HG03521 (cell line): ENCODE data around the gene ZNF444.
"Not testable (repeated sequence)": the region's sequence is repeated elsewhere in the genome, so short reads cannot be mapped to it uniquely, and the experiment has no call there.

Experiments
- ATAC-seq: cut with Tn5 transposase; IDR thresholded peaks from one replicate; pipeline ENCODE4 v1.9.1; 2021; ENCODE audit warnings: mild to moderate bottlenecking, moderate library complexity; ENCODE audit not compliant: unreplicated experiment

ZNF444 gene

DNA sequence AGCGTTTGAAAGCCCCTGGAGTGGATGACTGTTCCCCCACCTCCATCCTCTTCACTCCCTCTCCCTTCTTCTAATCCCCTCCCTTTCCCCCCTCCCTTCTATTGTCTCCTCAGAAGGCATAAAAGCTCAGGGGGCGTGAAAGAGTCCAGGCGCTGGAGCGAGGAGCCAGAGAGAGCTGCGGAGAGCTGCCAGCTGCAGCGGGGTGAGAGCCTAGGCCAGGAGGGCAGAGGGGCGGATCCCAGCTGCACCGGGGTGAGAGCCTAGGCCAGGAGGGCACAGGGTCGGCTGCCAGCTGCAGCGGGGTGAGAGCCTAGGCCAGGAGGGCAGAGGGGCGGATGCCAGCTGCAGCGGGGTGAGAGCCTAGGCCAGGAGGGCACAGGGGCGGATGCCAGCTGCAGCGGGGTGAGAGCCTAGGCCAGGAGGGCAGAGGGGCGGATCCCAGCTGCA lies 34.8 kb downstream of the ZNF444 start, which contains the start of gene GALP:
TSS of gene GALP (plus strand) at position 148 of the 447 bp plus-strand sequence. CDS start 1,101 bp downstream, outside the sequence.
- ATAC-seq: not testable (repeated sequence)

DNA sequence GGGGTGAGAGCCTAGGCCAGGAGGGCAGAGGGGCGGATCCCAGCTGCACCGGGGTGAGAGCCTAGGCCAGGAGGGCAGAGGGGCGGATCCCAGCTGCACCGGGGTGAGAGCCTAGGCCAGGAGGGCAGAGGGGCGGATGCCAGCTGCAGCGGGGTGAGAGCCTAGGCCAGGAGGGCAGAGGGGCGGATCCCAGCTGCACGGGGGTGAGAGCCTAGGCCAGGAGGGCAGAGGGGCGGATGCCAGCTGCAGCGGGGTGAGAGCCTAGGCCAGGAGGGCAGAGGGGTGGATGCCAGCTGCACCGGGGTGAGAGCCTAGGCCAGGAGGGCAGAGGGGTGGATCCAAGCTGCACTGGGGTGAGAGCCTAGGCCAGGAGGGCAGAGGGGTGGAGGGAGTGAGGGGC lies 35.2 kb downstream of the ZNF444 start:
- ATAC-seq: not testable (repeated sequence)

DNA sequence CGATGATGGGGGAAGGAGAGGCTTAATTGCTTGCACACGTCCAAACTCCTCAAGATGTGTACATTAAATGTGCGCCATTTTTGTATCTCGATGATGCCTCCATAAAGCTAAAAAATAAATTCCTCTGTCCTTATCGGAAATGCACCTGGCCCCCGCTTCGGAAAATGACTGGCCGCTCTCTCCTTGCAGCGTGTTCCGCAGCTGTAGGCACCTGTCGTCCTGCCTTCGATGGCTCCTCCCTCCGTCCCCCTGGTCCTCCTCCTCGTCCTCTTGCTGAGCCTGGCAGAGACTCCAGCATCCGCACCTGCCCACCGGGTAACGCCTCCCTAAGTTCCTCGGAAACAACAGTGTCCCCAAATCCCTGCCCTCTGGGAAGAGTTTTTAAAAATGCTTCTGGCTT lies 35.8 kb downstream of the ZNF444 start:
- ATAC-seq: no peak

DNA sequence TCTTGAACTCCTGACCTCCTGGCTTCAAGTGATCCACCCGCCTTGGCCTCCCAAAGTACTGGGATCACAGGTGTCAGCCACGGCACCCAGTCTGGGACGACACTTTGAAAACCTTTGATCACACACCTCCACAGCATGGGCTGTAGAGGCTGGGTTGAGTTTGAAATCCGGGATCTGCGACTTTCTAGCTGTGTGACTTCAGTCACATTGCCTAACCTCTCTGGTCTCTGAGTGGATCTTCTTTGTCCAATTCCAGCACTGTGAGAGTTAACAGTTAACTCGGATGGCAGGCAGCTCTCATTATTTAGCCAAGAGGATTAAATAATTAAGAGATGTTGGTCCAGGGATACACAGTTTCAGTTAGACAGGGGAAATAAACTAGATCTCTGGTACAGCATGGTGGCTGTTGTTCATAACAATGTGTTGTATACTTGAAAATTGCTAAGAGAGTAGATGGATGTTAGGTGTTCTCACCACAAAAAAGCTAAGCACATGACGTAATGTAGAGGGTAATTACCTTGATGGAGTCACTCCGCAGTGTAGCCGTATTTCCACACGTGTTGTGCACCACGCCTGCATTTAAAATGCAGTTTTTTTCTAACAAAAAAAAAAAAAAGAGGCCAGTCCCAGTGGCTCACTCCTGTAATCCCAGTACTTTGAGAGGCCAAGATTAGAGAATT lies 36.6 kb downstream of the ZNF444 start:
- ATAC-seq: no peak

DNA sequence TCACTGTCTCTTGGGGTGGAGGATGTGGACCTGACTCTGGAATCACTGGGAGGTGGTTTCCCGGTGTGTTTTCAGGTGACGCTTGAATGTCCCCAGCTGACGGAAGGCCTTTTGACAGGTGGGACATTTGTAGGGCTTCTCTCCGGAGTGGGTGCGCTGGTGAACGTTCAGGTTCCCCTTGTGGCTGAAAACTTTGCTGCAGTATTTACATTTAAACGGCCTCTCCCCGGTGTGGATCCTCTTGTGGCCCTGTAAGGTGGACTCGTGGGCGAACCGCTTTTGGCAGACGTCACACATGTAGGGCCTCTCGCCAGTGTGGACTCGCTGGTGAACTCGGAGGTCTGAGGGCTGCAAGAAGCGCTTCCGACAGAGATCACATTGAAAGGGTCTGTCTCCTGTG lies 48.7 kb downstream of the ZNF444 start:
- ATAC-seq: no peak

DNA sequence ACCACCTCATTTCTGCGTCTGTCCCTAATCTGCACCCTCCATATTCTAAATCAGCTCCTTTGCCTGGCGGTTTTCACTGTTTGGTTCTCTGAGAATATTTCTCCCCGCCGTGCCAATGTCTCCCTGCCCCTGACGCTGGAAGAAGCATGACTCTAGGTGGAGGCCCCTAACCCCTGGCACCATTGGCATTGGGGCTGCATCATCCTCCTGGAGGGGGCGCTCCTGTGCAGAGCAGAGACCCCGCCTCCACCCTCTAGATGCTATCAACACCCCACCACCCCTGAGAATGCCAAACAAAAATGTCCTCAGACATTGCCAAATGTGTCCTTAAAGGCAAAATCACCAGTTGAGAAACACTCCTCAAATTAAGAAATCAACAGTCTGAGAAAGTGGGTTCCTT lies 50.0 kb downstream of the ZNF444 start:
- ATAC-seq: no peak

DNA sequence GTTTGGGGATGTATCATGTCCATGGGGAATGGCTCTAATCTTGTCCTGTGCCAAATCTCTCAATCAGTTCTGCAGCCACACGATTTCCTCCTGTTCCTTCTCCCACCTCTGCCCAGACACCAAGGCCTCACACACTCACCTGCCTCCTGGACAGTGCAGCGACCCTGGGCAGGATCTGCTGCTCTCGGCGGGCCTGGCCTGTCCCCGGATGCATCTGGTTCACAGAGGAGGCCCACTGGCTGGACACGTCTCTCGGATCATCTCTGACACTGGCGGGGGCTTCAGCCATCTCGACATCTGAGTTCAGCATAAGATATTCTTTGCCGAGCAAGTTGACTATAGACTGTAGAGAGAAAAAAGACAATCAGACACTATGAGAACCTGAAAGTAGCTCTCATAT lies 50.6 kb downstream of the ZNF444 start:
- no peak for ATAC-seq

DNA sequence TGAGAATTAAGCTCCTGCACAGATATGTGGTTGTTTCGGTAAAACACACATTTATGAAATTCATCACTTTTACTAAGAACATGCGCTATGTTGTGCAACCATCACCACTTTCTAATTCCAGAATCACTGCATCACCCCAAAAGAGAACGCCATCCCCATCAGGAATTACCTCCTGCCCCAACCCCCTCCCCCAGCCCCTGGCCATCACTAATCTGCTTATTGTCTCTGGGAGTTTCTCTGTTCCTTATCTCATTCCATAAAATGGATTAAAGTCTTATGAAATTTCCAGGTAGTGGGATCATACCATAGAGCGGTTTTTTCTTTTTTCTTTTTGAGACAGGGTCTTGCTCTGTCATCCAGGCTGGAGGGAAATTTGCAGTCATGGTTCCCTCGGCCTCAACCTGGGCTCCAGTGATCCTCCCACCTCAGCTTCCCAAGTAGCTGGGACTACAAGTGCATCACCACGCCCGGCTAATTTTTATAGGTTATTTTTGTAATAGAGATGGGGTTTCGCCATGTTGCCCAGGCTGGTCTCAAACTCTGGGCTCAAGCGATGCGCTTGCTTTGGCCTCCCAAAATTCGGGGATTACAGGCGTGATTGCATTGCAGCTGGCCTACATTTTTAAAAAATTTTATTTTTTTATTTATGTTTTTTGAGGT lies 53.0 kb downstream of the ZNF444 start:
- no peak for ATAC-seq

DNA sequence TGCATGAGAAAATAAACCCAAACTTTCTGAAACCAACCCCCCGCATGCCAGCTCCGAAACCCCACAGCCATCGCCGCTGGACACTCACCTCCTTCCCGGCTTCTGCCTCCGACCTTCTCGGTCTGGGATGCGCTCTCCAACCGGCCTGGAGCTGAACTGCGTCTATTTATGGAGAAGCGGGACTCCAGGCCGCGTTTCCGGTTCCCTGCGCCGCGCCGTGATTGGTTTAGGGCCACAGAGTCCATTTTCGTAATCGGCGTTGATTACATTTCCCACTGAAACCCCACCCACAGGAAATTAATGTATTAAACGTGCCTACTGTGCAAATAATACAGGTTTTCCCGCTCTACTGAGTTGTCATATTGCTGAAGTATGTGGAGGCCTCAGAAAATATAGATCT lies 56.6 kb downstream of the ZNF444 start, which contains the start of gene ZSCAN5B:
TSS of gene ZSCAN5B (minus strand) at position 138 of the 400 bp plus-strand sequence. CDS start 4,731 bp downstream, outside the sequence.
- not testable (repeated sequence) for ATAC-seq

DNA sequence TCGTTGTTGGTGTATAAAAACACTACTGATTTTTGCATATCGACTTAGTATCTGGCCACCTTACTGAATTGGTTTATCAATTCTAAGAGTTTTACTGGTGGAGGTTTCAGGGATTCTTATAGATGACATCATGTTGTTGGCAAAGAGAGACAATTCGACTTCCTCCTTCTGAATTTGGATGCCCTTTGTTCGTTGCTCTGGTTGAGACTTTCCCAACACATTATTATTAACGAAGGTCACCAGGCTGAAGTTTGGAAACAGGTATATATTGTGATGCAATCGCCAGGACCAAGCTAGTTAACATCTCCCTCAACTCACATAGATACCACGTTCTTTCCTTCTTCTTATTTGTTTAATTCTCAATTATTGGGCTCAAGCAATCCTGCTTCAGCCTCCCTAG lies 58.6 kb downstream of the ZNF444 start:
- ATAC-seq: no peak

DNA sequence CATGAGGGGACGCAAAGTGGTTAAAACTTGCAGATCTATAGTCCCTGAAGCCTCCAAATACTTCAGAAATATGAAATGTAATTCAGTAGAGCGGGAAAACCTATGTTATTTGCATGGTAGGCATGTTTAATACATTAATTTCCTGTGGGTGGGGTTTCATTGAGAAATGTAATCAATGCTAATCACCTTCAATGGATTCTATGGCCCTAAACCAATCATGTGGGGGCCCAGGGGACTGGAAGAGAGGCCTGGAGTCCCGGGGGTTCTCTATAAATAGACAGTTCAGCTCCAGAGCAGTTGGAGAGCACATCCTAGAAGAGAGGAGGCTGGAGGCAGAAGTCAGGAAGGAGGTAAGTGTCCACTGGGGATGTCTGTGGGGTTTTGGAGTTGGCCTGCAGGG lies 60.9 kb downstream of the ZNF444 start, which contains the start of gene ZSCAN5C:
TSS of gene ZSCAN5C (plus strand) at position 301 of the 400 bp plus-strand sequence. CDS start 3,641 bp downstream, outside the sequence.
- no peak for ATAC-seq

DNA sequence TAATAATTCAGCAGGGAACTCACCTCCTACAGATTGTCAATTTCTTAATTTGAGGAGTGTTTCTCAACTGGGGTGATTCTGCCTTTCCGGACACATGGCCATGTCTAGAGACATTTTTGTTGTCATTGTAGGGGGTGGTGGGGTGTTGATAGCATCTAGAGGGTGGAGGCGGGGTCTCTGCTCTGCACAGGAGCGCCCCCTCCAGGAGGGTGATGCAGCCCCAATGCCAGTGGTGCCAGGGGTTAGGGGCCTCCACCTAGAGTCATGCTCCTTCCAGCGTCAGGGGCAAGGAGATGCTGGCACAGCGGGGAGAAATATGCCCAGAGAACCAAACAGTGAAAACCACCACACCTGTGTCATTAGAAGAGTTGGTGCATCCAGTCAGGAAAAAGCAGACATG lies 66.5 kb downstream of the ZNF444 start:
- not testable (repeated sequence) for ATAC-seq

DNA sequence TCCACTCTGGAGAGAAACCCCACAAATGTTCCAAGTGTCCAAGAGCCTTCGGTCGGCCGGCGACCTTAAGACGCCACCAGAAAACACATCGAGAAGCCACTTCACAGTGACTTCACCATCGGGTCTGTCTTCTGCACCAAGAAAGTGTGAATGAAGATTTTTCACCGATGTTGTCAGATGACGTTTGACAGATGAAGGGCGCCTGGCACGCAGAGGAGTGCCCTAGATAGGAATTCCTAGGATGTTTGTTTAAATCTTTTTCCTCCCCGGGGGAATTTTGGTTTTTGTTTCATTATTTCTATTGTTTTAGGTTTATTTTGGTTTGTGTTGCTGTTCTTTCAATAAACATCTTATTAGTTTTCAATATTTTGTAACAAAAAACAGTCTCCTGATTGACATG lies 68.0 kb downstream of the ZNF444 start:
- no peak for ATAC-seq

DNA sequence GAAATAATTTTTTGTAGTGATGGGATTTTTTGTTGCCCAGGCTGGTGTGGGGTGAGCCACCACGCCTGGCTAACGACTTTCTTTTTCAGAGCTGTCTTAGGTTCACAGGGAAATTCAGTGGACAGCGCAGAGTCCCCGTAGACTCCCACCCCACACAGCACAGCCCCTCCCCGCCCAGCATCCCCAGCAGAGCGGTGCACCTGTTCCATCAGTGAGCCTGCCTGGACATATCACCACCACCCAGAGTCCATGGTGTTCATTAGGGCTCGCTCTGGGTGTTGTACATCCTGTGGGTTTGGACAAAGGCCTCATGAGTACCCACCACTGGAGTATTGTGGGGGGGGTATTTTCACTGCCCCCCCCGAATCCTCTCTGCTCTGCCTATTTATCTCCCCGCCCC lies 68.9 kb downstream of the ZNF444 start:
- not testable (repeated sequence) for ATAC-seq
